D721Med (cell line): ENCODE data around the gene EPHA8.

Experiments used
- DNase-seq: peaks from one replicate; pipeline ENCODE4 v3.0.0; 2011; ENCODE audit warnings: low spot score; ENCODE audit not compliant: insufficient read length
- FAIRE-seq: peaks from 2 replicates; lab custom pipeline; 2011; peaks lifted over from hg19 to GRCh38; lab: Jason Lieb, UNC
- CTCF ChIP-seq: IDR thresholded peaks from 2 replicates; pipeline ENCODE4 v1.5.1; 2012; ENCODE audit warnings: mild to moderate bottlenecking, control low read depth; ENCODE audit not compliant: insufficient read depth; ENCODE audit errors: missing control alignments

Gene EPHA8

GRCh38 chr1:22616571-22616970 lies 53.3 kb downstream of the EPHA8 start:
- no peak for FAIRE-seq

GRCh38 chr1:22618056-22618455 lies 54.8 kb downstream of the EPHA8 start:
- FAIRE-seq (no peak), DNase-seq (no peak)
- no peak for TF ChIP-seq CTCF

More at GRCh38 chr1:22616571-22616970, 53.3 kb downstream of the EPHA8 start:
- no peak for TF ChIP-seq CTCF
- DNase-seq: no peak

GRCh38 chr1:22619252-22619651 lies 56.0 kb downstream of the EPHA8 start:
- no peak for DNase-seq
- FAIRE-seq: no peak
- no peak for TF ChIP-seq CTCF

GRCh38 chr1:22619798-22620197 lies 56.5 kb downstream of the EPHA8 start:
- DNase-seq (no peak), FAIRE-seq (no peak)
- no peak for TF ChIP-seq CTCF

- FAIRE-seq (no peak), DNase-seq (no peak)
- TF ChIP-seq CTCF: no peak
Observed at GRCh38 chr1:22621761-22622160, 58.5 kb downstream of the EPHA8 start.

GRCh38 chr1:22625262-22625925 lies 62.1 kb downstream of the EPHA8 start:
- FAIRE-seq: no peak
- DNase-seq: no peak
- TF ChIP-seq CTCF: no peak
